HEK293 (cell line): ENCODE data around the gene NCKAP5.

Source experiments
- CTCF ChIA-PET: fragments of 350-600 bp; formaldehyde crosslinking; extraction: SDS; loops from one replicate; lab custom pipeline; 2021; ENCODE audit warnings: antibody characterized with exemption; lab: Yijun Ruan, JAX
- POLR2A ChIA-PET: fragments of 300-600 bp; formaldehyde crosslinking; extraction: SDS; loops from one replicate; lab custom pipeline; 2020; ENCODE audit warnings: antibody characterized with exemption, inconsistent platforms; lab: Yijun Ruan, JAX
- H3K27ac ChIP-seq: fragments of 200-500 bp; sonication (Bioruptor generic); 2 replicates; pipeline ENCODE4 v1.5.1; 2014; ENCODE audit warnings: low read depth, low read length, control low read depth, inconsistent platforms; ENCODE audit errors: extremely low read depth
- H3K36me3 ChIP-seq, 2 experiments: fragments of 200-500 bp in 1 of 2; sonication (Bioruptor generic) in 1 of 2; 1 replicate in 1 of 2; 2 replicates in 1 of 2; pipeline ENCODE4 v1.5.1; 2014 to 2017; ENCODE audit warnings: inconsistent platforms in 2 of 2, low read length in 2 of 2; ENCODE audit not compliant: control insufficient read depth in 2 of 2, insufficient read depth in 1 of 2
- H3K4me1 ChIP-seq: fragments of 200-500 bp; sonication (Bioruptor generic); 2 replicates; pipeline ENCODE4 v1.5.1; 2014; ENCODE audit warnings: mild to moderate bottlenecking, low read length, inconsistent platforms; ENCODE audit not compliant: control insufficient read depth, insufficient read depth
- H3K4me3 ChIP-seq: 2 replicates; pipeline ENCODE4 v1.5.1; 2011; ENCODE audit warnings: low read depth, mild to moderate bottlenecking, control low read depth, low read length, moderate library complexity
- H3K9me3 ChIP-seq: fragments of 200-500 bp; sonication (Bioruptor generic); 2 replicates; pipeline ENCODE4 v1.5.1; 2014; ENCODE audit warnings: low read depth, low read length, inconsistent platforms; ENCODE audit not compliant: control insufficient read depth, insufficient read depth
- GLI2 ChIP-seq: fragments of 450-650 bp; formaldehyde crosslinking; IDR thresholded peaks from 2 replicates; pipeline ENCODE4; 2017; ENCODE audit warnings: missing biosample characterization, missing genetic modification characterization, low read depth, borderline replicate concordance
- KLF10 ChIP-seq: fragments of 450-650 bp; IDR thresholded peaks from 2 replicates; pipeline ENCODE4 v1.5.1; 2018; ENCODE audit warnings: missing biosample characterization, mild to moderate bottlenecking, missing genetic modification characterization
- PRDM10 ChIP-seq: fragments of 450-650 bp; formaldehyde crosslinking; IDR thresholded peaks from 2 replicates; pipeline ENCODE4 v1.5.1; 2016; ENCODE audit warnings: missing biosample characterization, missing genetic modification characterization
- PRDM4 ChIP-seq: fragments of 450-650 bp; formaldehyde crosslinking; IDR thresholded peaks from 2 replicates; pipeline ENCODE4 v1.5.1; 2017; ENCODE audit warnings: missing biosample characterization, missing genetic modification characterization
- SETDB1 ChIP-seq: IDR thresholded peaks from one replicate; pipeline ENCODE4 v1.6.1; 2017; ENCODE audit warnings: mild to moderate bottlenecking, low read length, moderate library complexity, mixed read lengths; ENCODE audit not compliant: insufficient read length
- SP3 ChIP-seq: fragments of 450-650 bp; formaldehyde crosslinking; IDR thresholded peaks from 2 replicates; pipeline ENCODE4 v1.5.1; 2016; ENCODE audit warnings: missing biosample characterization, missing genetic modification characterization
- TCF7L2 ChIP-seq: IDR thresholded peaks from 2 replicates; pipeline ENCODE4 v1.6.1; 2011; ENCODE audit warnings: low read depth, mild to moderate bottlenecking, inconsistent platforms, low read length, moderate library complexity, borderline replicate concordance
- WT1 ChIP-seq: fragments of 450-650 bp; formaldehyde crosslinking; IDR thresholded peaks from 2 replicates; pipeline ENCODE4 v1.5.1; 2016; ENCODE audit warnings: missing biosample characterization, missing genetic modification characterization
- ZFP69B ChIP-seq: fragments of 450-650 bp; formaldehyde crosslinking; IDR thresholded peaks from 2 replicates; pipeline ENCODE4 v1.5.1; 2016; ENCODE audit warnings: missing biosample characterization, missing genetic modification characterization
- ZNF398 ChIP-seq: fragments of 450-650 bp; formaldehyde crosslinking; IDR thresholded peaks from 2 replicates; pipeline ENCODE4 v1.5.1; 2017; ENCODE audit warnings: missing biosample characterization, missing genetic modification characterization
- ZNF510 ChIP-seq: fragments of 450-650 bp; formaldehyde crosslinking; IDR thresholded peaks from 2 replicates; pipeline ENCODE4 v1.5.1; 2018; ENCODE audit warnings: mild to moderate bottlenecking, missing genetic modification characterization, missing biosample characterization; ENCODE audit not compliant: insufficient replicate concordance
- ZNF704 ChIP-seq: fragments of 450-650 bp; formaldehyde crosslinking; IDR thresholded peaks from 2 replicates; pipeline ENCODE4 v1.5.1; 2016; ENCODE audit warnings: missing biosample characterization, missing genetic modification characterization
- ZNF791 ChIP-seq: fragments of 450-650 bp; formaldehyde crosslinking; IDR thresholded peaks from 2 replicates; pipeline ENCODE4 v1.5.1; 2016; ENCODE audit warnings: missing biosample characterization, missing genetic modification characterization

The NCKAP5 gene

GRCh38 chr2:133247631-133248030 lies 320.6 kb downstream of the NCKAP5 start:
- Histone ChIP-seq H3K4me3 (no peak overlapping the region), H3K4me1 (no peaks in the 10 kb centered on the region), H3K36me3 (no peaks in the 10 kb centered on the region), H3K27ac (no peak overlapping the region), H3K9me3 (no peaks in the 10 kb centered on the region)
- ChIA-PET POLR2A (no interaction called here), CTCF (no interaction called here)
- TF ChIP-seq TCF7L2 (no peak), GLI2 (tag by site-specific recombination) (no peak), WT1 (tag by site-specific recombination) (no peak)

- TF ChIP-seq PRDM4 (no peak), ZFP69B (no peak), ZNF704 (no peak), ZNF398 (tag by site-specific recombination) (no peak), PRDM10 (tag by site-specific recombination) (no peak), SETDB1 (no peak), ZNF510 (tag by site-specific recombination) (no peak), ZNF791 (tag by site-specific recombination) (no peak), SP3 (tag by site-specific recombination) (no peak), KLF10 (tag by site-specific recombination) (no peak)
- Histone ChIP-seq H3K36me3 (no peaks in the 10 kb centered on the region), H3K4me3 (no peak overlapping the region), H3K4me1 (no peaks in the 10 kb centered on the region), H3K27ac (no peak overlapping the region), H3K9me3 (no peaks in the 10 kb centered on the region)
- CTCF ChIA-PET: no interaction called here
- POLR2A ChIA-PET: no interaction called here
These were observed 327.1 kb downstream of the NCKAP5 start for GRCh38 chr2:133241224-133241571.
